ENCODE results near the gene SEMA5B. TPM values are rescaled to one million over a fixed set of nuclear protein-coding genes. Genes with fewer than 3 reads are reported as not detected.

SEMA5B gene
- polyA plus RNA-seq, 1 donor from 2014 or later: 7.0 TPM

DNA sequence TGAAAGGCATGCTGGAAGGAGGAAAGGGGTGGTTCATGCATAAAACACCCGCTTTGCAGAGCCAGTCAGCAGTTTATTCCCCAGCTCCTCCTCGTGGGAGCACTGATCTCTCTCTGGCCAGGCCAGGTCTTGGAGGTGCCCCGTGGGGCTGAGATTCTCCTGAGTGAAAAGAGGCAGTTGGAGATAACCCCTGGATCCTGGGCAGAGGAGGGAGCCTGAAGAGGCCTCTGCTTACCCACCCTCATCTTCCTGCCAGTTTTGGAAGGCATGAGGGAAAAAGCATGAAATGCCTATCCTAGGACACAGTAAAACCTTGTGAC lies 108.3 kb downstream of the SEMA5B start:
- Histone ChIP-seq H3K36me3 (ENCODE audit: insufficient read depth, low read length) (no peaks in the 10 kb centered on the region), H3K9ac (ENCODE audit: low read length) (no peak overlapping the region), H3K27me3 (ENCODE audit: insufficient read depth, low read depth, low read length) (no peaks in the 10 kb centered on the region), H3K79me2 (replicated peaks; ENCODE audit: insufficient read depth, low read length) (no peaks in the 10 kb centered on the region), H4K20me1 (ENCODE audit: insufficient read depth) (no peaks in the 10 kb centered on the region), H3K27ac (ENCODE audit: low read length) (no peak overlapping the region), H3K4me2 (ENCODE audit: low read length) (no peak overlapping the region), H2AFZ (ENCODE audit: low read depth, low read length) (no peak overlapping the region), H3K9me2 (ENCODE audit: insufficient read depth, low read length) (no peaks in the 10 kb centered on the region), H3F3A (ENCODE audit: insufficient read depth, low read length, poor library complexity, severe bottlenecking) (no peaks in the 10 kb centered on the region), H3K4me3 (ENCODE audit: low read length) (no peak overlapping the region), H3K9me3 (ENCODE audit: low read length) (no peaks in the 10 kb centered on the region)
- TF ChIP-seq RAD21 (conservative IDR thresholded peaks at IDR 0.05) (no peak), EP300 (conservative IDR thresholded peaks at IDR 0.05; ENCODE audit: poor library complexity, severe bottlenecking) (no peak), SMC3 (conservative IDR thresholded peaks at IDR 0.05; ENCODE audit: poor library complexity) (no peak), TAF1 (IDR thresholded peaks at IDR 0.05; ENCODE audit: low read depth) (no peak), POLR2AphosphoS5 (IDR thresholded peaks at IDR 0.05) (no peak), MXI1 (conservative IDR thresholded peaks at IDR 0.05; ENCODE audit: poor library complexity, severe bottlenecking) (no peak), EZH2 (IDR thresholded peaks at IDR 0.05; ENCODE audit: borderline replicate concordance, insufficient read depth, low read length, poor library complexity, severe bottlenecking) (no peak)
- TF ChIP-seq, protein P1, sequence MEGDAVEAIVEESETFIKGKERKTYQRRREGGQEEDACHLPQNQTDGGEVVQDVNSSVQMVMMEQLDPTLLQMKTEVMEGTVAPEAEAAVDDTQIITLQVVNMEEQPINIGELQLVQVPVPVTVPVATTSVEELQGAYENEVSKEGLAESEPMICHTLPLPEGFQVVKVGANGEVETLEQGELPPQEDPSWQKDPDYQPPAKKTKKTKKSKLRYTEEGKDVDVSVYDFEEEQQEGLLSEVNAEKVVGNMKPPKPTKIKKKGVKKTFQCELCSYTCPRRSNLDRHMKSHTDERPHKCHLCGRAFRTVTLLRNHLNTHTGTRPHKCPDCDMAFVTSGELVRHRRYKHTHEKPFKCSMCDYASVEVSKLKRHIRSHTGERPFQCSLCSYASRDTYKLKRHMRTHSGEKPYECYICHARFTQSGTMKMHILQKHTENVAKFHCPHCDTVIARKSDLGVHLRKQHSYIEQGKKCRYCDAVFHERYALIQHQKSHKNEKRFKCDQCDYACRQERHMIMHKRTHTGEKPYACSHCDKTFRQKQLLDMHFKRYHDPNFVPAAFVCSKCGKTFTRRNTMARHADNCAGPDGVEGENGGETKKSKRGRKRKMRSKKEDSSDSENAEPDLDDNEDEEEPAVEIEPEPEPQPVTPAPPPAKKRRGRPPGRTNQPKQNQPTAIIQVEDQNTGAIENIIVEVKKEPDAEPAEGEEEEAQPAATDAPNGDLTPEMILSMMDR (IDR thresholded peaks at IDR 0.05; ENCODE audit: poor library complexity, severe bottlenecking): no peak
- TF ChIP-seq, protein P2, sequence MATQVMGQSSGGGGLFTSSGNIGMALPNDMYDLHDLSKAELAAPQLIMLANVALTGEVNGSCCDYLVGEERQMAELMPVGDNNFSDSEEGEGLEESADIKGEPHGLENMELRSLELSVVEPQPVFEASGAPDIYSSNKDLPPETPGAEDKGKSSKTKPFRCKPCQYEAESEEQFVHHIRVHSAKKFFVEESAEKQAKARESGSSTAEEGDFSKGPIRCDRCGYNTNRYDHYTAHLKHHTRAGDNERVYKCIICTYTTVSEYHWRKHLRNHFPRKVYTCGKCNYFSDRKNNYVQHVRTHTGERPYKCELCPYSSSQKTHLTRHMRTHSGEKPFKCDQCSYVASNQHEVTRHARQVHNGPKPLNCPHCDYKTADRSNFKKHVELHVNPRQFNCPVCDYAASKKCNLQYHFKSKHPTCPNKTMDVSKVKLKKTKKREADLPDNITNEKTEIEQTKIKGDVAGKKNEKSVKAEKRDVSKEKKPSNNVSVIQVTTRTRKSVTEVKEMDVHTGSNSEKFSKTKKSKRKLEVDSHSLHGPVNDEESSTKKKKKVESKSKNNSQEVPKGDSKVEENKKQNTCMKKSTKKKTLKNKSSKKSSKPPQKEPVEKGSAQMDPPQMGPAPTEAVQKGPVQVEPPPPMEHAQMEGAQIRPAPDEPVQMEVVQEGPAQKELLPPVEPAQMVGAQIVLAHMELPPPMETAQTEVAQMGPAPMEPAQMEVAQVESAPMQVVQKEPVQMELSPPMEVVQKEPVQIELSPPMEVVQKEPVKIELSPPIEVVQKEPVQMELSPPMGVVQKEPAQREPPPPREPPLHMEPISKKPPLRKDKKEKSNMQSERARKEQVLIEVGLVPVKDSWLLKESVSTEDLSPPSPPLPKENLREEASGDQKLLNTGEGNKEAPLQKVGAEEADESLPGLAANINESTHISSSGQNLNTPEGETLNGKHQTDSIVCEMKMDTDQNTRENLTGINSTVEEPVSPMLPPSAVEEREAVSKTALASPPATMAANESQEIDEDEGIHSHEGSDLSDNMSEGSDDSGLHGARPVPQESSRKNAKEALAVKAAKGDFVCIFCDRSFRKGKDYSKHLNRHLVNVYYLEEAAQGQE (IDR thresholded peaks at IDR 0.05; ENCODE audit: borderline replicate concordance): no peak

DNA sequence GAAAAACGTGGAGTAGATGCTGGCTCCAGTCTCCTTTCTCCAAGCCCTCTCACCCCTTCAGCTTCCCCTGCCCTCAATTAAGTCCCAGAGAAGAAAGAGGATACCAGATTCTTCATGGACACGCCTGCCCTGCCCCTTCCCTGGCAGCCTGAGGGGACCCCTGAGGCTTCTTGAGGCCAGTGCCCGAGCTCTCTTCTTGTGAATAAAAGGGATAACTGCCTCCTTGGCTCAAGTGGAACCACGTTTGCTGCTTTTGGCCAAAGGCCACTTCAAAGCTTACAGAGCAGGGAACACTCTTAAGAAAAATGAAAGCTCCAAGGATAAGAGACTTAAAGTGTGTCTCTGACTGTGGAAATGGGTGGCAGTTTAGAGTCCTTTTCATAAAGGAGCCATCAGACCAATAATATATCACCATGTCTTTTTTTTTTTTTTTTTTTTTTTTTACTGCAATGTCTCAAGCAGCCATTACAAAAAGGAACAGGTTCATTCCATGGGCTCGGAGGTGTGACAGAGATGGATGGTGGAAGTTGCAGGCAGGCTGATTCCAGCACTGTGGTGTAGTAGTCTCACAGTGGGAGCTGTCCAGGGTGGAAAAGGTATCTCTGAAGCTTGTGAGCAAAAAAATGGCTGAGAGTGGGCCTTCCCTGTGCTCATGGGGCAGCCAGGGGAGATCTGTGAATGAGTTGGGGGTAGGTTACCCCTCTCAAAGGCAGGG lies 108.8 kb downstream of the SEMA5B start:
- H3K4me2 ChIP-seq (ENCODE audit: low read length): no peak overlapping the region
- H4K20me1 ChIP-seq (ENCODE audit: insufficient read depth): no peaks in the 10 kb centered on the region
- H3K36me3 ChIP-seq (ENCODE audit: insufficient read depth, low read length): no peaks in the 10 kb centered on the region
- no peaks in the 10 kb centered on the region for H3K79me2 ChIP-seq (replicated peaks; ENCODE audit: insufficient read depth, low read length)
- TF ChIP-seq SMC3 (conservative IDR thresholded peaks at IDR 0.05; ENCODE audit: poor library complexity) (no peak), EZH2 (IDR thresholded peaks at IDR 0.05; ENCODE audit: borderline replicate concordance, insufficient read depth, low read length, poor library complexity, severe bottlenecking) (no peak), TAF1 (IDR thresholded peaks at IDR 0.05; ENCODE audit: low read depth) (no peak), EP300 (conservative IDR thresholded peaks at IDR 0.05; ENCODE audit: poor library complexity, severe bottlenecking) (no peak), RAD21 (conservative IDR thresholded peaks at IDR 0.05) (no peak), MXI1 (conservative IDR thresholded peaks at IDR 0.05; ENCODE audit: poor library complexity, severe bottlenecking) (no peak), POLR2AphosphoS5 (IDR thresholded peaks at IDR 0.05) (no peak)
- TF ChIP-seq, protein P2 (IDR thresholded peaks at IDR 0.05; ENCODE audit: borderline replicate concordance): no peak
- TF ChIP-seq, protein P1 (IDR thresholded peaks at IDR 0.05; ENCODE audit: poor library complexity, severe bottlenecking): no peak
- no peaks in the 10 kb centered on the region for H3K27me3 ChIP-seq (ENCODE audit: insufficient read depth, low read depth, low read length)
- H3F3A ChIP-seq (ENCODE audit: insufficient read depth, low read length, poor library complexity, severe bottlenecking): no peaks in the 10 kb centered on the region
- no peak overlapping the region for H2AFZ ChIP-seq (ENCODE audit: low read depth, low read length)
- H3K9me3 ChIP-seq (ENCODE audit: low read length): no peaks in the 10 kb centered on the region
- H3K27ac ChIP-seq (ENCODE audit: low read length): no peak overlapping the region
- H3K9ac ChIP-seq (ENCODE audit: low read length): no peak overlapping the region
- H3K4me3 ChIP-seq (ENCODE audit: low read length): no peak overlapping the region
- H3K9me2 ChIP-seq (ENCODE audit: insufficient read depth, low read length): no peaks in the 10 kb centered on the region
